ENCODE data around the gene VCP.
A peak's percentile ranks its signal among the peaks of the same experiment; 100 is the strongest.

The VCP gene

GRCh38 chr9:35097573-35097972, 25.1 kb upstream of the VCP start:
- Histone ChIP-seq H3K27ac (ENCODE audit: extremely low read depth, low read depth, low read length) (no peak overlapping the region), H3K9me3 (ENCODE audit: control insufficient read depth, insufficient read depth, low read depth, low read length) (no peaks in the 10 kb centered on the region), H3K4me1 (ENCODE audit: control insufficient read depth, insufficient read depth, low read length) (no peaks in the 10 kb centered on the region), H3K4me3 (ENCODE audit: low read depth, low read length) (no peak overlapping the region), H3K36me3 (ENCODE audit: control insufficient read depth in 2 of 2, insufficient read depth in 1 of 2, low read length in 2 of 2) (peaks cover 0 to 55% of the 10 kb centered on the region in 2 experiments; a peak in 1 of 3 replicates)
- CTCF ChIA-PET, result interaction anchor here (0.6 to 5.4 kb wide), 10 partner anchors 11 to 455 kb away, joined by 3 to 40 read pairs (median 4); partner anchors contain the start of genes ATOSB and FANCG
- POLR2A ChIA-PET, result interaction anchor here (0.6 to 8.1 kb wide), 8 partner anchors 13 to 67 kb away, joined by 3 to 73 read pairs (median 8); partner anchors contain the start of genes ATOSB, FANCG and VCP
- TF ChIP-seq ZNF785 (tag by site-specific recombination; IDR thresholded peaks at IDR 0.05) (no peak), ZNF623 (tag by site-specific recombination; IDR thresholded peaks at IDR 0.05) (peak; percentile 93)

DNA sequence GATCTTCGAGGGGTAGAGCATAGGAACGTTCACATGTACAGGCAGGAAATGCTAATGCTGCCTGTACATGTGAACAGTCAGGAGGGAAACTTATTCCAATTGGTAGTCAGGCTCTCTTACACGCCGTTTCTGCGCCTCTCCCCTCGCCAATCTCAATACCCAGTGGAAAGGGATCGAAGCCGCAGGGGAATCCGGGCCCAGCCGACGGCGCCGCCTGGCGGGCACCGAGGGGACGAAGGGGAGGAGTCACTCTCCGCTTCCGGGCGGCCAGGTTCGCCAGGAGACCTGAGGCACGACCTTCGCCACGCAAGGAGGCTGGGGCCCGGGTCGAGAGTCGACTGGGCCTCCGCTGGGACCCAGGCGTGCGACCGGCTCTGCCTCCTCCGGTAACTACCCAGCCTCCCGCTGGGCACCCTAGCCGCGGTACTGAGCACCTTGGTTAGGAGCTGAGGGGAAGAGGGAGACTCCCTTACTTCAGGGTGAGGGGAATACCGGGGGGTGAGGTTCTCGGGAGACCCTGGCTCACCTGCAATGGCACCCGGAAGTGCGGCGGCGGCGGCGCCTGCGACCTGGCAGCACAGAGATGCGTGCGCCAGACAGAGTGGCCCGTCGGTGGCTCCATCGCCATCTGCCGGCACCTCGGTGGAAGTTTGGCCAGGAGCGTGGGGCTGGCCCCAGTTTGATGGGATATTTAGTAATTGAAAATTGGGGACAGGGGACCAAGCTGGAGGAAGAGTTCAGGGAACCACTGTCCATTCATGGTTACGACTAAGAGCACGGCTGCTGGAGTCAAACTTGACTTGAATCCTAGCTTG, 23.8 kb upstream of the VCP start, which contains the start of gene PIGO:
PIGO (minus strand) TSS at position 557 of the 815 bp plus-strand sequence. CDS start 1,026 bp downstream, outside the sequence.
- POLR2A ChIA-PET, result interaction anchor here (0.5 to 8.1 kb wide), 7 partner anchors 15 to 464 kb away, joined by 3 to 73 read pairs (median 10); partner anchors contain the start of genes ATOSB, FANCG and VCP
- Histone ChIP-seq H3K36me3 (ENCODE audit: control insufficient read depth in 2 of 2, insufficient read depth in 1 of 2, low read length in 2 of 2) (peaks cover 0 to 59% of the 10 kb centered on the region in 2 experiments; a peak in 1 of 3 replicates), H3K4me3 (ENCODE audit: low read depth, low read length) (peak within 1 kb of the TSS; percentile 90)
- TF ChIP-seq ZNF341 (tag by site-specific recombination; IDR thresholded peaks at IDR 0.05; ENCODE audit: low read depth), result peak; percentile 29; the same call in 1 of the 2 replicates
- TF ChIP-seq ZNF560 (tag by site-specific recombination; IDR thresholded peaks at IDR 0.05; ENCODE audit: borderline replicate concordance), result no peak
- TF ChIP-seq ZNF830 (tag by site-specific recombination; IDR thresholded peaks at IDR 0.05; ENCODE audit: low read depth), result no peak
- TF ChIP-seq ZNF157 (tag by site-specific recombination; IDR thresholded peaks at IDR 0.05), result no peak
- TF ChIP-seq ZNF302 (tag by site-specific recombination; IDR thresholded peaks at IDR 0.05; ENCODE audit: low read depth), result no peak
- peak; percentile 75 for TF ChIP-seq SP3 (tag by site-specific recombination; IDR thresholded peaks at IDR 0.05)
- TF ChIP-seq ZNF529 (tag by site-specific recombination; IDR thresholded peaks at IDR 0.05; ENCODE audit: insufficient replicate concordance), result no peak
- no peak for TF ChIP-seq ZNF548 (tag by site-specific recombination; IDR thresholded peaks at IDR 0.05)
- no peak for TF ChIP-seq RBAK (tag by site-specific recombination; IDR thresholded peaks at IDR 0.05)
- peak; percentile 82 for TF ChIP-seq ZNF561 (tag by site-specific recombination; IDR thresholded peaks at IDR 0.05; ENCODE audit: borderline replicate concordance)
- TF ChIP-seq SP7 (tag by site-specific recombination; IDR thresholded peaks at IDR 0.05), result peak; percentile 87
- TF ChIP-seq KLF1 (tag by site-specific recombination; IDR thresholded peaks at IDR 0.05), result peak; percentile 31; the same call in 1 of the 2 replicates
- peak; percentile 51 for TF ChIP-seq GLIS1 (tag by site-specific recombination; IDR thresholded peaks at IDR 0.05)
- 0 out of 2 replicates have a peak, but pooled peaks have one; percentile 15 for TF ChIP-seq IKZF3 (tag by site-specific recombination; IDR thresholded peaks at IDR 0.05)
- TF ChIP-seq HOXA7 (CRISPR knock-in tag; IDR thresholded peaks at IDR 0.05; ENCODE audit: borderline replicate concordance), result no peak
- TF ChIP-seq GLI2 (tag by site-specific recombination; IDR thresholded peaks at IDR 0.05; ENCODE audit: borderline replicate concordance, low read depth), result no peak
- no peak for TF ChIP-seq HOXC10 (CRISPR knock-in tag; IDR thresholded peaks at IDR 0.05)
- TF ChIP-seq, protein P1, sequence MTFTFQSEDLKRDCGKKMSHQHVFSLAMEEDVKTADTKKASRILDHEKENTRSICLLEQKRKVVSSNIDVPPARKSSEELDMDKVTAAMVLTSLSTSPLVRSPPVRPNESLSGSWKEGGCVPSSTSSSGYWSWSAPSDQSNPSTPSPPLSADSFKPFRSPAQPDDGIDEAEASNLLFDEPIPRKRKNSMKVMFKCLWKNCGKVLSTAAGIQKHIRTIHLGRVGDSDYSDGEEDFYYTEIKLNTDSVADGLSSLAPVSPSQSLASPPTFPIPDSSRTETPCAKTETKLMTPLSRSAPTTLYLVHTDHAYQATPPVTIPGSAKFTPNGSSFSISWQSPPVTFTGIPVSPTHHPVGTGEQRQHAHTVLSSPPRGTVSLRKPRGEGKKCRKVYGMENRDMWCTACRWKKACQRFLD (tag by site-specific recombination; IDR thresholded peaks at IDR 0.05), result no peak
- TF ChIP-seq ZSCAN16 (tag by site-specific recombination; IDR thresholded peaks at IDR 0.05), result peak; percentile 53; the same call in 1 of the 2 replicates
- TF ChIP-seq ZNF701 (tag by site-specific recombination; IDR thresholded peaks at IDR 0.05), result no peak
- TF ChIP-seq KLF7 (tag by site-specific recombination; IDR thresholded peaks at IDR 0.05; ENCODE audit: borderline replicate concordance), result no peak
- no peak for TF ChIP-seq ZNF354C (tag by site-specific recombination; IDR thresholded peaks at IDR 0.05; ENCODE audit: borderline replicate concordance, low read depth)
- no peak for TF ChIP-seq ZNF670 (tag by site-specific recombination; IDR thresholded peaks at IDR 0.05; ENCODE audit: low read depth)
- TF ChIP-seq ZNF292 (tag by site-specific recombination; IDR thresholded peaks at IDR 0.05; ENCODE audit: borderline replicate concordance, low read depth), result no peak
- no peak for TF ChIP-seq ZNF473 (tag by site-specific recombination; IDR thresholded peaks at IDR 0.05)
- TF ChIP-seq ZBTB17 (tag by site-specific recombination; IDR thresholded peaks at IDR 0.05), result peak; percentile 88
- TF ChIP-seq ZNF776 (tag by site-specific recombination; IDR thresholded peaks at IDR 0.05; ENCODE audit: borderline replicate concordance), result no peak
- TF ChIP-seq ZFP37 (tag by site-specific recombination; IDR thresholded peaks at IDR 0.05), result peak; percentile 73; the same call in 1 of the 2 replicates
- TF ChIP-seq ZBTB48 (tag by site-specific recombination; IDR thresholded peaks at IDR 0.05), result peak; percentile 82; the same call in 1 of the 2 replicates
- TF ChIP-seq, protein P2, sequence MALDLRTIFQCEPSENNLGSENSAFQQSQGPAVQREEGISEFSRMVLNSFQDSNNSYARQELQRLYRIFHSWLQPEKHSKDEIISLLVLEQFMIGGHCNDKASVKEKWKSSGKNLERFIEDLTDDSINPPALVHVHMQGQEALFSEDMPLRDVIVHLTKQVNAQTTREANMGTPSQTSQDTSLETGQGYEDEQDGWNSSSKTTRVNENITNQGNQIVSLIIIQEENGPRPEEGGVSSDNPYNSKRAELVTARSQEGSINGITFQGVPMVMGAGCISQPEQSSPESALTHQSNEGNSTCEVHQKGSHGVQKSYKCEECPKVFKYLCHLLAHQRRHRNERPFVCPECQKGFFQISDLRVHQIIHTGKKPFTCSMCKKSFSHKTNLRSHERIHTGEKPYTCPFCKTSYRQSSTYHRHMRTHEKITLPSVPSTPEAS (tag by site-specific recombination; IDR thresholded peaks at IDR 0.05), result 0 out of 2 replicates have a peak, but pooled peaks have one; percentile 36

More for the DNA sequence above, 23.8 kb upstream of the VCP start, which contains the start of gene PIGO:
- H3K9me3 ChIP-seq (ENCODE audit: control insufficient read depth, insufficient read depth, low read depth, low read length), result no peaks in the 10 kb centered on the region
- CTCF ChIA-PET, result interaction anchor here (0.5 to 5.4 kb wide), 36 partner anchors 9 to 1332 kb away, joined by 3 to 40 read pairs (median 4); partner anchors contain the start of genes ATOSB, FANCG and UNC13B
- peak within 1 kb of the TSS; percentile 84 for H3K27ac ChIP-seq (ENCODE audit: extremely low read depth, low read depth, low read length)
- no peaks in the 10 kb centered on the region for H3K4me1 ChIP-seq (ENCODE audit: control insufficient read depth, insufficient read depth, low read length)
